Spleen (tissue), 11 donors: ENCODE data around the gene SULT2B1. TPM values are rescaled to one million over a fixed set of nuclear protein-coding genes. Genes with fewer than 3 reads are reported as not detected.
A peak's percentile ranks its signal among the peaks of the same experiment; 100 is the strongest.

Source experiments
- DNase-seq: peaks from one replicate; pipeline ENCODE4 v3.0.0-alpha.2; 2020
- H3K27ac ChIP-seq, 8 donors: fragments of 200-600 bp; sonication (generic) in 7 of 8; 1 replicate in 4 of 8; 2 replicates in 4 of 8; pipeline versions ENCODE4 v1.5.0 to v1.8.0; 2016 to 2021; ENCODE audit warnings: inconsistent platforms in 4 of 8, mild to moderate bottlenecking in 4 of 8, moderate library complexity in 1 of 8
- H3K27me3 ChIP-seq, 7 donors: fragments of 200-600 bp; sonication (generic) in 6 of 7; replicated peaks in 1 of 7; 1 replicate in 4 of 7; 2 replicates in 3 of 7; pipeline versions ENCODE4 v1.5.0 to v1.8.0; 2016 to 2021; ENCODE audit warnings: inconsistent platforms in 3 of 7, mild to moderate bottlenecking in 1 of 7
- H3K36me3 ChIP-seq, 6 donors: fragments of 200-600 bp; sonication (generic) in 5 of 6; 1 replicate in 4 of 6; 2 replicates in 2 of 6; pipeline versions ENCODE4 v1.5.0 to v1.8.0; 2016 to 2021; ENCODE audit warnings: inconsistent platforms in 2 of 6
- H3K4me1 ChIP-seq, 6 donors: fragments of 200-600 bp; sonication (generic) in 5 of 6; 1 replicate in 3 of 6; 2 replicates in 3 of 6; pipeline versions ENCODE4 v1.5.0 to v1.8.0; 2016 to 2021; ENCODE audit warnings: inconsistent platforms in 3 of 6
- H3K4me3 ChIP-seq, 8 donors: fragments of 200-600 bp; sonication (generic) in 7 of 8; 1 replicate in 4 of 8; 2 replicates in 4 of 8; pipeline versions ENCODE4 v1.5.0 to v1.8.0; 2016 to 2021; ENCODE audit warnings: inconsistent platforms in 4 of 8, mild to moderate bottlenecking in 4 of 8, moderate library complexity in 2 of 8
- H3K9me3 ChIP-seq, 8 donors: fragments of 200-600 bp; sonication (generic) in 7 of 8; 1 replicate in 4 of 8; 2 replicates in 4 of 8; pipeline versions ENCODE4 v1.5.0 to v1.8.0; 2016 to 2021; ENCODE audit warnings: inconsistent platforms in 4 of 8
- POLR2AphosphoS5 ChIP-seq, 3 donors: sonication (generic); formaldehyde crosslinking; IDR thresholded peaks; one replicate each; pipeline ENCODE4 v1.5.1; 2017; ENCODE audit warnings: antibody characterized with exemption in 3 of 3
- WGBS, 5 donors: extraction: QIAGEN DNeasy Blood & Tissue Kit in 3 of 5; methylation state at CpG; one replicate each; pipeline versions ENCODE4 v1.1.5 to v1.1.7; 2013 to 2018; 5-methylcytosine and 5-hydroxymethylcytosine counted together
- intact Hi-C: fragments of 100-400 bp; cut with DNase I; formaldehyde crosslinking; loops from one replicate; pipeline ENCODE4 v1.15.0; 2023; ENCODE audit warnings: low total_unique reads
- polyA plus RNA-seq, 3 donors: library from polyadenylated mRNA; stranded (reverse); fragments of 200-250 nt; gene quantifications; one replicate each; pipeline ENCODE4 v1.2.1, GENCODE V29; 2013
- total RNA-seq, 7 donors: library from RNA; depleted of rRNA in 3 of 7; stranded (reverse); fragments of >200 nt in 3 of 7; fragmentation: NEBNext Ultra II Directional in 4 of 7; extraction: Animal tissue kit (Norgen Biotek cat#: 25700) in 4 of 7; gene quantifications; one replicate each; pipeline versions ENCODE4 v1.1.0 to v1.2.1, GENCODE V29; 2016 to 2021
- TF ChIP-seq, protein P1 (sequence below), 11 experiments: fragments of 200-600 bp in 7 of 11; fragments of 450-650 bp in 4 of 11; sonication (generic) in 4 of 11; IDR thresholded peaks in 8 of 11; conservative IDR thresholded peaks in 3 of 11; 1 replicate in 7 of 11; 2 replicates in 4 of 11; pipeline versions ENCODE4 v1.4.0 to v1.8.0; 2016 to 2021; ENCODE audit warnings: antibody characterized with exemption in 11 of 11, inconsistent platforms in 4 of 11, mild to moderate bottlenecking in 1 of 11
- donor health status: healthy with polysubstance abuse.
- donor health status: DM: no; HTN: no; CAD: no; lungs with moderate emphysema.
- donor health status: DM: no; HTN: no; CAD: no.
- donor health status: Bipolar disorder and iron deficiency.
- donor health status: healthy.
- donor health status: DM: no; HTN: no; CAD: no.
- donor health status: DM: yes; HTN: yes; CAD: no.

SULT2B1 gene
- total and polyA plus RNA-seq, 10 donors: 0.12 to 0.58 TPM; not detected in 8

DNA sequence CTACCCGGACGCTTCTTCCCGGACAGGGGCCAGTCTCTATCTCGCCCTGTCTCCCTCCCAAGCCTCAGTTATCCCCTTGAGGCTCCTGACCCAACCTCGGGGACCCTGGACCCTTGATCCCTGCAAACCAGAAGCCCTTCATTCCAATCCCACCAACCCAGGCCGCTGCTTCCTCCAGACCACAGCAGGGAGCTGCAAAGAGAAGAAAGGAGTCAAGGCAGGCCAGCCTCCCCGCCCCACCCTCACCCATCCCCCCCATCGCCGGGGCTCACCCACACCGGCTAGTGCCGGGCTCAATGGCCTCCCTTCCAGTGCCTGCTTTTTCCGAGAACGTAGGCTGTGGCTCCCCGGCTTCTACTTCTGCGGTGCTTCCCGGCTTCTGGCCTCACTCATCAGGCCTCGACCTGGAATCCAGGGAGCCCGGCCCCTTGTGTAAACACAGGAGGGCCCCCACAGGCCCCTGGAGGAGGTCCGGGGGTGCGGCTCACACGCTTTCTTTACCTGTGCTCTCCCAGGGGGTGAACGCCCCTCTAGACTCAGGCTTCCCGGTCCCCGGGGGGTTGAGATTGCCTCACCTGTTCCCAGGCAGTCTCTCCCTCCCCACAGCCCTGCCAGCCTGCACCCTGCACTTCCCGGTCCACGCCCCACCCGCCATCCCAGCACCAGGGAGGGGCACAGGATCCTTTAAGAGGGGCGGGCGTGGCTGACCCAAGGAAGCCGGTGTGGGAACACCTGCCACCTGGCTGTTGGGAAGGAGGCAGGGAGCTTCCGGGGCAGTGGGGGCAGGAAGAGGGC, 62.7 kb downstream of the SULT2B1 start, which contains the start of gene FAM83E:
Gene FAM83E, minus strand, starts transcription at position 641 of the 795 bp plus-strand sequence. CDS start 1,704 bp downstream, outside the sequence.
- Histone ChIP-seq H3K9me3 (no peaks in the 10 kb centered on the region), H3K27me3 (no peaks in the 10 kb centered on the region), H3K36me3 (peaks cover 8 to 40% (median 34%) of the 10 kb centered on the region in 6 donors), H3K27ac (peak within 1 kb of the TSS in 1 of 8 donors; percentile 96), H3K4me3 (no peak within 1 kb of the TSS), H3K4me1 (peaks cover 19 to 44% (median 34%) of the 10 kb centered on the region in 6 donors)
- intact Hi-C loops: no loop called here
- peak; percentile 77 for DNase-seq
- WGBS, 5 donors: 66 to 75% (median 69%) methylated on average over 27 to 31 of the region's 31 CpGs
- peak in 2 of 3 donors; percentile 29 to 76 for TF ChIP-seq POLR2AphosphoS5 (IDR thresholded peaks at IDR 0.05)
- TF ChIP-seq, protein P1, sequence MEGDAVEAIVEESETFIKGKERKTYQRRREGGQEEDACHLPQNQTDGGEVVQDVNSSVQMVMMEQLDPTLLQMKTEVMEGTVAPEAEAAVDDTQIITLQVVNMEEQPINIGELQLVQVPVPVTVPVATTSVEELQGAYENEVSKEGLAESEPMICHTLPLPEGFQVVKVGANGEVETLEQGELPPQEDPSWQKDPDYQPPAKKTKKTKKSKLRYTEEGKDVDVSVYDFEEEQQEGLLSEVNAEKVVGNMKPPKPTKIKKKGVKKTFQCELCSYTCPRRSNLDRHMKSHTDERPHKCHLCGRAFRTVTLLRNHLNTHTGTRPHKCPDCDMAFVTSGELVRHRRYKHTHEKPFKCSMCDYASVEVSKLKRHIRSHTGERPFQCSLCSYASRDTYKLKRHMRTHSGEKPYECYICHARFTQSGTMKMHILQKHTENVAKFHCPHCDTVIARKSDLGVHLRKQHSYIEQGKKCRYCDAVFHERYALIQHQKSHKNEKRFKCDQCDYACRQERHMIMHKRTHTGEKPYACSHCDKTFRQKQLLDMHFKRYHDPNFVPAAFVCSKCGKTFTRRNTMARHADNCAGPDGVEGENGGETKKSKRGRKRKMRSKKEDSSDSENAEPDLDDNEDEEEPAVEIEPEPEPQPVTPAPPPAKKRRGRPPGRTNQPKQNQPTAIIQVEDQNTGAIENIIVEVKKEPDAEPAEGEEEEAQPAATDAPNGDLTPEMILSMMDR (IDR thresholded peaks at IDR 0.05 in 8 of 11, conservative IDR thresholded peaks at IDR 0.05 in 3 of 11): no peak

DNA sequence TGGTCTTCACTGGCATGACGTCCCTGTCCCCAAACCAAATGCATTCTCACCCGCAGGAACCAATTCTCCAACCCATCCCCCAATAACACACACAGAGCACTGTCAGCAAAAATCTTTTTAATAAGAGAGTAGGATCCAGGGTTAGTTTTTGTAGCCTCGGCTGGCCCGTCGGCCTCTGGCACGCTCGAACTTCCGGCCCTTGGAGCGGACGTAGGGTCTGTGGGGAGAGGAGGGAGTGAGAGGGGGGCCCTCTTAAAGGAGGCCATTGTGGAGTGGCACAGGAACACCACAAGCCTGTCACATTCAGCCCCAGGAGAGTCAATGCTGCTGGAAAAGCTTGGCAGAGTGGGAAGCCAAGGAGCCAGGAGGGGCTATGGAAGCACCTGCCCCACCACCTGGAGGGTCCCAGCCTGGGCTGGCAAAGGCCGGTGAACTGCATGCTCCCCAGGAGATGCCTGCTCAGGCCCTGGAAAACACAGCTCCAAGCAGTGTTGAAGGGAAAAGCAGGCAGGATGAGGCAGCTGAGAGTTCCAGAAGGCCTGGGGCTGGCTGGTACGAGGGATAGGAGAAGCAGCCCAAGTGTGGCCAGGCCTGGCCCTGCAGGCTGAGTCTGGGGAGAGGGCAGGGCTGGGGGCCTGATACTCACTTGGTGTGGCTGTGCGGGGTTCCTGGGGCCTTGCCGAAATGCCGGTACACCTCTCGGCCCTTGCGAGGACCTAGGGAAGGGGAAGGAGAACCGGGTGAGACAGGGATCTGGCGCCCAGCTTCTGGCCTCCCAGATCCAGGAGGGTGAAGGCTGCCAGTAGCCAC, 63.5 kb downstream of the SULT2B1 start:
- H3K27me3 ChIP-seq: no peaks in the 10 kb centered on the region
- intact Hi-C loops: no loop called here
- H3K9me3 ChIP-seq: no peaks in the 10 kb centered on the region
- WGBS, 5 donors: 72 to 81% (median 80%) methylated on average over 18 to 19 of the region's 19 CpGs
- TF ChIP-seq, protein P1 (IDR thresholded peaks at IDR 0.05 in 8 of 11, conservative IDR thresholded peaks at IDR 0.05 in 3 of 11): no peak
- TF ChIP-seq POLR2AphosphoS5 (IDR thresholded peaks at IDR 0.05): peak in 1 of 3 donors; percentile 14
- H3K4me1 ChIP-seq: peaks cover 26 to 52% (median 41%) of the 10 kb centered on the region in 6 donors
- no peak overlapping the region for H3K4me3 ChIP-seq
- peak overlapping the region in 1 of 8 donors; percentile 96 for H3K27ac ChIP-seq
- DNase-seq: peak; percentile 67
- H3K36me3 ChIP-seq: peaks cover 8 to 41% (median 34%) of the 10 kb centered on the region in 6 donors

DNA sequence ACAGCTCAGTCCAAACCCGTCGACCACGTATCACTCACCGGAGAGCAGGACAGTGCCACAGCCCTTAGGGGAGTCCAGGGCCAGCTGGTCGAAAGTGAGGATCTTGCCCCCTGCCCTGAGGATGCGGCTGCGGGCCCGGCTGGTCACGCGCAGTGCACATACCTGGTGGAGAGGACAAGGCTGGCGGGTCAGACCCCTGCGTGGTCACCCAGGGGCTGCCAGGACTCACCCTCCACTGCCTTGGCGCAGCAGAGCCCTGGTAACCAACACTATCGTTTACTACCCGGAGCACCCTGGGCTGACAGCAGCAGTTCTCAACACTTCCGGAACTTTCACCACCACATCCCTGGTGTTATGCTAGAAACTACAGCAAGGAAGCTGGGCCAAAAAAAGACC, 64.1 kb downstream of the SULT2B1 start:
- H3K27ac ChIP-seq: peak overlapping the region in 3 of 8 donors; percentile 92 to 96 (median 95)
- TF ChIP-seq POLR2AphosphoS5 (IDR thresholded peaks at IDR 0.05): peak in 1 of 3 donors; percentile 61
- TF ChIP-seq, protein P1 (IDR thresholded peaks at IDR 0.05 in 8 of 11, conservative IDR thresholded peaks at IDR 0.05 in 3 of 11): no peak

More for the DNA sequence above, 64.1 kb downstream of the SULT2B1 start:
- intact Hi-C loops: no loop called here
- Histone ChIP-seq H3K9me3 (no peaks in the 10 kb centered on the region), H3K36me3 (peaks cover 8 to 47% (median 34%) of the 10 kb centered on the region in 6 donors), H3K4me1 (peaks cover 28 to 58% (median 44%) of the 10 kb centered on the region in 6 donors), H3K27me3 (no peaks in the 10 kb centered on the region), H3K4me3 (peak overlapping the region in 1 of 8 donors; percentile 83)
- DNase-seq: peak; percentile 80
- 85 to 92% (median 89%) methylated on average over 9 to 16 of the region's 16 CpGs for WGBS, 5 donors
